Measurements from ENCODE around the gene SCG5. TPM values are rescaled to one million over a fixed set of nuclear protein-coding genes. Genes with fewer than 3 reads are reported as not detected.

Gene SCG5
- total RNA-seq, 1 experiment from 2014 or later = 1.3 TPM

DNA sequence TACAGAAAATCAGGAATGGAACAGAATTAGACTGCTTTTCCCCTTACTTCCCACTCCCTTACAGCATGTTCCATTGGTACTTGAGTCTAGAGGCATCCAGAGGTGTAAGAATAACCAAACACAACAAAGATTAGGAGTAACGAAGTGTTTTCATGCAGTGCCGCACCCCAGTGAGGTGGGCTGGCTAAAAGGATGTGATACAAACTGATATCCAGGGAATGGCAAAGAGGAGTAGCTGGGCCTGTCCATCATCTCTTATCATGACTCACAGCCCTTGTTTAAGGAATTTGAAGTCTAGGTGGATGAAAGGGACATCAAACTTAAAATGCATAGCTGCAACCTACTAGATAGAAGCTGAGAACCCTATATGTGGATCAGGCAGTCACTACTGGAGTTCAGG lies 16.4 kb downstream of the SCG5 start:
- H4K20me1 ChIP-seq (ENCODE audit: low read length) = no peaks in the 10 kb centered on the region
- no peak for ATAC-seq

DNA sequence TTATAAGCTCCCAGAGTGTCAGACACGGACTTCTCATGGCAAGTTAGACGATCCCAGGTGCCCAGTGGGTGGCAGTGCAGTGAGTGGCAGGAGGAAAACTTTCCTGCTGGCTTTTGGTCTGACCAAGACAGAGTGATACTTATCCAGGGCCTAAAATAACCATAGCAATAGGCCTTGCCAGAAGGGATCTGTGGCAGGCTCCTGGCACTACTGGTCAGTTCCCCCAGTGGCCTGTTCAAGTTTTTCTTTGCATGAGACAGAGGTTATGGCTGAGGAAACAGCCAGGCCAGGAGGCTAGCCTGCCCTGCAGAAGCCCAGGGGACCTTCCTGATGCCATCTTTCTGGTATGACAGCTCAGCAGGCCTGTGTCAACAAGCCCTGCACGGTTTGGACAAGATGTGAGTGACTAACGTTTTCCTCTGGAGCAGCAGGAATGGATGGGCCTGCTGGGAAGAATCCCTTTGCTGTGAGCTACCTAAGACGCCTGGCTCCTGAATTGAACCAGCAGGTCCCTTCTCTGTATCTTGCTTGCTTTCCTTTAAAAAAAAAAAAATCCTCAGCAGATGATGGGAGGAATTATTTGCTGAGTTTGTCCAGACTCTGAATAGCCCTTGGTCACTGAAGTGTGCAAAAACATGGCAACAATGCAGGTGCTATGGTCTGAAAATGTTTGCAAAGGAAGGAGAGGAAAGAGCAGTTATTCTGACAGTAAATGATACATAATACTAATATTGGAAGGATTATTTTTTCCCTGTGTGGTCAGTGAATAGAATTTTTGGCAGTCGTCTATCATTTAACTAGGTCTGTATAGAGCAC lies 18.0 kb downstream of the SCG5 start:
- H2AFZ ChIP-seq (ENCODE audit: low read length) = no peak overlapping the region
- no peak overlapping the region for H3K4me3 ChIP-seq (ENCODE audit: low read length)
- peak overlapping the region; percentile 12 for H3K4me2 ChIP-seq (ENCODE audit: low read length)
- POLR2A ChIA-PET (ENCODE audit: unreplicated experiment) = interaction anchor here (0.6 kb wide), 1 partner anchor 185 kb away, joined by 5 read pairs; no protein-coding TSS in a partner anchor
- H4K20me1 ChIP-seq (ENCODE audit: low read length) = no peaks in the 10 kb centered on the region
- peaks cover 11% of the 10 kb centered on the region; the same call in 1 of the 2 replicates for H3K36me3 ChIP-seq (ENCODE audit: low read depth, low read length)
- H3K9ac ChIP-seq (ENCODE audit: low read length) = peak overlapping the region; percentile 52
- H3K9me2 ChIP-seq (replicated peaks; ENCODE audit: low read length) = no peaks in the 10 kb centered on the region
- H3K27me3 ChIP-seq (ENCODE audit: low read length) = no peaks in the 10 kb centered on the region
- CTCF ChIA-PET = interaction anchor here (0.5 to 1.8 kb wide), 9 partner anchors 8 to 1041 kb away, joined by 3 to 5 read pairs (median 4); no protein-coding TSS in a partner anchor
- no TSS peak for BruUV-seq (replicated peaks)
- H3K27ac ChIP-seq (ENCODE audit: low read length) = peak overlapping the region; percentile 90
- H3K79me2 ChIP-seq (ENCODE audit: low read length) = no peaks in the 10 kb centered on the region
- intact Hi-C loops (cut with micrococcal nuclease) = loop anchor here (1.0 to 5.0 kb wide), 4 partner anchors 48 to 473 kb away; no protein-coding TSS in a partner anchor
- peaks cover 58% of the 10 kb centered on the region for H3K4me1 ChIP-seq (ENCODE audit: insufficient read depth, low read length)
- H3K9me3 ChIP-seq (ENCODE audit: low read length) = no peaks in the 10 kb centered on the region
- peak; percentile 83 for ATAC-seq
- peak; percentile 91 for DNase-seq
- peaks cover 9% of the 10 kb centered on the region for H3F3A ChIP-seq (ENCODE audit: low read length, unreplicated experiment)
- TF ChIP-seq, protein P1, sequence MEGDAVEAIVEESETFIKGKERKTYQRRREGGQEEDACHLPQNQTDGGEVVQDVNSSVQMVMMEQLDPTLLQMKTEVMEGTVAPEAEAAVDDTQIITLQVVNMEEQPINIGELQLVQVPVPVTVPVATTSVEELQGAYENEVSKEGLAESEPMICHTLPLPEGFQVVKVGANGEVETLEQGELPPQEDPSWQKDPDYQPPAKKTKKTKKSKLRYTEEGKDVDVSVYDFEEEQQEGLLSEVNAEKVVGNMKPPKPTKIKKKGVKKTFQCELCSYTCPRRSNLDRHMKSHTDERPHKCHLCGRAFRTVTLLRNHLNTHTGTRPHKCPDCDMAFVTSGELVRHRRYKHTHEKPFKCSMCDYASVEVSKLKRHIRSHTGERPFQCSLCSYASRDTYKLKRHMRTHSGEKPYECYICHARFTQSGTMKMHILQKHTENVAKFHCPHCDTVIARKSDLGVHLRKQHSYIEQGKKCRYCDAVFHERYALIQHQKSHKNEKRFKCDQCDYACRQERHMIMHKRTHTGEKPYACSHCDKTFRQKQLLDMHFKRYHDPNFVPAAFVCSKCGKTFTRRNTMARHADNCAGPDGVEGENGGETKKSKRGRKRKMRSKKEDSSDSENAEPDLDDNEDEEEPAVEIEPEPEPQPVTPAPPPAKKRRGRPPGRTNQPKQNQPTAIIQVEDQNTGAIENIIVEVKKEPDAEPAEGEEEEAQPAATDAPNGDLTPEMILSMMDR (conservative IDR thresholded peaks at IDR 0.05; ENCODE audit: low read depth, low read length) = peak; percentile 53
- TF ChIP-seq EZH2phosphoT487 (IDR thresholded peaks at IDR 0.05; ENCODE audit: borderline replicate concordance, low read length) (no peak), EZH2 (IDR thresholded peaks at IDR 0.05; ENCODE audit: low read length, unreplicated experiment) (no peak)

More for the DNA sequence above, 16.4 kb downstream of the SCG5 start:
- peak; percentile 31 for DNase-seq
- H3K9me3 ChIP-seq (ENCODE audit: low read length) = no peaks in the 10 kb centered on the region
- H3K79me2 ChIP-seq (ENCODE audit: low read length) = no peaks in the 10 kb centered on the region
- TF ChIP-seq EZH2phosphoT487 (IDR thresholded peaks at IDR 0.05; ENCODE audit: borderline replicate concordance, low read length) = no peak
- TF ChIP-seq, protein P1 (conservative IDR thresholded peaks at IDR 0.05; ENCODE audit: low read depth, low read length) = no peak
- no peak for TF ChIP-seq EZH2 (IDR thresholded peaks at IDR 0.05; ENCODE audit: low read length, unreplicated experiment)
- H3K9me2 ChIP-seq (replicated peaks; ENCODE audit: low read length) = no peaks in the 10 kb centered on the region
- peaks cover 9% of the 10 kb centered on the region for H3F3A ChIP-seq (ENCODE audit: low read length, unreplicated experiment)
- no peak overlapping the region for H2AFZ ChIP-seq (ENCODE audit: low read length)
- intact Hi-C loops (cut with micrococcal nuclease) = loop anchor here (2.0 kb wide), 1 partner anchor 411 kb away; no protein-coding TSS in a partner anchor
- H3K27ac ChIP-seq (ENCODE audit: low read length) = peak overlapping the region; percentile 90
- no peak overlapping the region for H3K9ac ChIP-seq (ENCODE audit: low read length)
- H3K4me3 ChIP-seq (ENCODE audit: low read length) = no peak overlapping the region
- H3K27me3 ChIP-seq (ENCODE audit: low read length) = no peaks in the 10 kb centered on the region
- no TSS peak for BruUV-seq (replicated peaks)
- peaks cover 12% of the 10 kb centered on the region; the same call in 1 of the 2 replicates for H3K36me3 ChIP-seq (ENCODE audit: low read depth, low read length)
- H3K4me1 ChIP-seq (ENCODE audit: insufficient read depth, low read length) = peaks cover 58% of the 10 kb centered on the region
- ChIA-PET POLR2A (ENCODE audit: unreplicated experiment) (interaction anchor here (0.6 kb wide), 1 partner anchor 411 kb away, joined by 7 read pairs; no protein-coding TSS in a partner anchor), CTCF (interaction anchor here (1.2 kb wide), 1 partner anchor 9 kb away, joined by 5 read pairs; no protein-coding TSS in a partner anchor)
- H3K4me2 ChIP-seq (ENCODE audit: low read length) = no peak overlapping the region

All from PC-3 (cell line).